ENCODE data around the gene SMARCD2.

Gene SMARCD2

GRCh38 chr17:63848834-63849689 lies 6.6 kb upstream of the SMARCD2 start:
- DNase-seq = peak; percentile 76

- DNase-seq = no peak
Observed at GRCh38 chr17:63847525-63848249, 5.2 kb upstream of the SMARCD2 start.

GRCh38 chr17:63845509-63845908 lies 3.0 kb upstream of the SMARCD2 start:
- no peak for DNase-seq

GRCh38 chr17:63843910-63844677 lies 1.6 kb upstream of the SMARCD2 start:
- DNase-seq = no peak

GRCh38 chr17:63843387-63843888 lies 953 bp upstream of the SMARCD2 start:
- DNase-seq = peak; percentile 24

GRCh38 chr17:63842173-63842539 lies 329 bp downstream of the SMARCD2 start:
- DNase-seq = no peak

GRCh38 chr17:63841350-63842172 lies 924 bp downstream of the SMARCD2 start:
- no peak for DNase-seq

- DNase-seq = no peak
Observed at GRCh38 chr17:63840591-63841349, 1.7 kb downstream of the SMARCD2 start.

GRCh38 chr17:63838631-63839171 lies 3.8 kb downstream of the SMARCD2 start:
- no peak for DNase-seq

- no peak for DNase-seq
Observed at GRCh38 chr17:63837962-63838600, 4.4 kb downstream of the SMARCD2 start.

GRCh38 chr17:63837480-63837879 lies 5.0 kb downstream of the SMARCD2 start:
- DNase-seq = no peak

- DNase-seq = no peak
Observed at GRCh38 chr17:63836811-63837210, 5.7 kb downstream of the SMARCD2 start.

GRCh38 chr17:63835167-63835720 lies 7.2 kb downstream of the SMARCD2 start:
- no peak for DNase-seq

GRCh38 chr17:63834431-63835166 lies 7.9 kb downstream of the SMARCD2 start:
- peak; percentile 50 for DNase-seq

- DNase-seq = no peak
Observed at GRCh38 chr17:63833741-63834373, 8.6 kb downstream of the SMARCD2 start.

GRCh38 chr17:63833026-63833740 lies 9.3 kb downstream of the SMARCD2 start:
- DNase-seq = no peak

GRCh38 chr17:63832455-63832854 lies 10.0 kb downstream of the SMARCD2 start:
- DNase-seq = no peak

- no peak for DNase-seq
Observed at GRCh38 chr17:63832014-63832413, 10.5 kb downstream of the SMARCD2 start.
